ENCODE results near the gene SRPRA.

- no peak for TF ChIP-seq EP300 (IDR thresholded peaks at IDR 0.05)
- no peak for TF ChIP-seq POLR2A (IDR thresholded peaks at IDR 0.05)
Observed at GRCh38 chr11:126293726-126294125, 25.0 kb upstream of the SRPRA start.

Measured in tibial nerve (tissue), 3 donors.